Body of pancreas (tissue), 4 donors: ENCODE results near the gene LPP.

ENCODE experiments used
- POLR2A ChIP-seq, 3 donors: fragments of 450-650 bp; IDR thresholded peaks; one replicate each; pipeline ENCODE4 v1.6.1; 2016; ENCODE audit warnings: antibody characterized with exemption in 3 of 3, mild to moderate bottlenecking in 2 of 3
- TF ChIP-seq, protein P1 (sequence below), 7 experiments: fragments of 450-650 bp in 4 of 7; fragments of 200-600 bp in 3 of 7; sonication (generic) in 3 of 7; IDR thresholded peaks; one replicate each; pipeline ENCODE4 v1.5.1; 2016 to 2019; ENCODE audit warnings: antibody characterized with exemption in 7 of 7

GRCh38 chr3:188367678-188368077 lies 213.7 kb downstream of the LPP start:
- TF ChIP-seq, protein P1, sequence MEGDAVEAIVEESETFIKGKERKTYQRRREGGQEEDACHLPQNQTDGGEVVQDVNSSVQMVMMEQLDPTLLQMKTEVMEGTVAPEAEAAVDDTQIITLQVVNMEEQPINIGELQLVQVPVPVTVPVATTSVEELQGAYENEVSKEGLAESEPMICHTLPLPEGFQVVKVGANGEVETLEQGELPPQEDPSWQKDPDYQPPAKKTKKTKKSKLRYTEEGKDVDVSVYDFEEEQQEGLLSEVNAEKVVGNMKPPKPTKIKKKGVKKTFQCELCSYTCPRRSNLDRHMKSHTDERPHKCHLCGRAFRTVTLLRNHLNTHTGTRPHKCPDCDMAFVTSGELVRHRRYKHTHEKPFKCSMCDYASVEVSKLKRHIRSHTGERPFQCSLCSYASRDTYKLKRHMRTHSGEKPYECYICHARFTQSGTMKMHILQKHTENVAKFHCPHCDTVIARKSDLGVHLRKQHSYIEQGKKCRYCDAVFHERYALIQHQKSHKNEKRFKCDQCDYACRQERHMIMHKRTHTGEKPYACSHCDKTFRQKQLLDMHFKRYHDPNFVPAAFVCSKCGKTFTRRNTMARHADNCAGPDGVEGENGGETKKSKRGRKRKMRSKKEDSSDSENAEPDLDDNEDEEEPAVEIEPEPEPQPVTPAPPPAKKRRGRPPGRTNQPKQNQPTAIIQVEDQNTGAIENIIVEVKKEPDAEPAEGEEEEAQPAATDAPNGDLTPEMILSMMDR (IDR thresholded peaks at IDR 0.05): no peak
- no peak for TF ChIP-seq POLR2A (IDR thresholded peaks at IDR 0.05)
